ENCODE data around the gene MAD1L1.
"Not testable (repeated sequence)": the region's sequence is repeated elsewhere in the genome, so short reads cannot be mapped to it uniquely, and the experiment has no call there.

MAD1L1 gene

DNA sequence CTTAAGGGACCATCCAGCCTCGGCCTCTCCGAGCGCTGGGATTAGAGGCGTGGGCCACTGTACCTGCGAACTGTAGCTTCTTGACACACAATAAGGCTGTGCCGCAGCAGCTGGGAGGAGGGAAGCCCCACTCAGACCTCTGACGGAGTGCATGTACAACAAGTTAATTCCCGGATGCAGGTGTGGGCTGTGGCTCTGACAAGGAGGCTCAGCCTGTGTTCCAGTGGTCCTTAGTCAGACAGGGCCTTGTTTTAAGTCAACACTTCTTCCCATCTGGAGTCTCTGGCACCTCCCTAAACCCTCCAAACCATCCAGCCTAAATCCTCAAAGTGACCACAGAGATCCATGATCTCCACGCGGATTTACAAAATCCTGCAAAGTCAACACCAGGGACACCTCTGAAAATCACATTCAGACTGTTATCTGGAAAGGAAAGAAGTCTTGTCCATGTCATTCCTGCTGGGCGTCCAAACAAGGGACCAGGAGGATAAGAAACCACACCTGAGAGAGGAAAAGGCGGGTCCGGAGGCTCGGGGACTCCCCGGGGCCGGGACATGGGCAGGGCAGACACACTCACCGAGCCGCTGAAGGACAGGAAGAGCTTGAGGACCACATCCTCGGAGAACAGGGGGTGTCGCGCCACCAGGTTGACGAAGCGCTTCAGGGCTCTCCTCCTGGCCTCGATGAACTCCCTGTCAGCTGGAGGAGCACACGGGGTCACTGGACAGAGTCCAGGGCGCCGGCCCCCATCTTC is 38.7 kb upstream of the MAD1L1 start:
- Histone ChIP-seq H3K27me3 (ENCODE audit: insufficient read depth, low read length) (no peaks in the 10 kb centered on the region), H3K9me3 (ENCODE audit: insufficient read depth, low read depth, low read length) (no peaks in the 10 kb centered on the region), H3K4me1 (ENCODE audit: insufficient read depth, low read length) (peaks cover 12% of the 10 kb centered on the region; the same call in 1 of the 2 replicates), H3K27ac (ENCODE audit: low read length) (no peak overlapping the region), H3K36me3 (ENCODE audit: insufficient read depth, low read depth, low read length) (peaks cover 18% of the 10 kb centered on the region), H3K9ac (ENCODE audit: low read depth, low read length) (no peak overlapping the region), H3K4me3 (ENCODE audit: low read length) (no peak overlapping the region)

DNA sequence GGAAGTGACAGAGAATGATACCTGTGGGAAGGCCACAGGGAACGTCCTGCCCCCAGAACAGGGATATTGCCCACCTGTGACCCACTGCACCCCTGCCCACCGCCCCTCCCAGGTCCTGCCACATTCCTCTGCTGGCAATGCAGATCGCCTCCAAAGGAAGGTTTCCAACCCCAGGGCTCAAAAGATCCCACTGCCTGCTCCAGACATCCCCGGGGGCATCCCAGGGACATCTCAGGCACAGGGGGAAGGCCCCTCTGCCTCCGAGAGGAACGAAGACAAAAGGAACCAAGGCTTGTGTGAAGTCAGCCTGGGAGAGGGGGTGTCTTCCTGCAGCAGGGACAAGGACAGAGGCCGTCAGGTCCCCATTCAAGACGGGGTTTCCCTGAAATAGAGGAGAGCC is 37.8 kb upstream of the MAD1L1 start:
- H3K4me3 ChIP-seq (ENCODE audit: low read length), result no peak overlapping the region
- peaks cover 12% of the 10 kb centered on the region; the same call in 1 of the 2 replicates for H3K4me1 ChIP-seq (ENCODE audit: insufficient read depth, low read length)
- no peaks in the 10 kb centered on the region for H3K27me3 ChIP-seq (ENCODE audit: insufficient read depth, low read length)
- H3K27ac ChIP-seq (ENCODE audit: low read length), result peak overlapping the region; percentile 71
- peaks cover 18% of the 10 kb centered on the region for H3K36me3 ChIP-seq (ENCODE audit: insufficient read depth, low read depth, low read length)
- H3K9ac ChIP-seq (ENCODE audit: low read depth, low read length), result no peak overlapping the region
- H3K9me3 ChIP-seq (ENCODE audit: insufficient read depth, low read depth, low read length), result no peaks in the 10 kb centered on the region

- Histone ChIP-seq H3K4me1 (ENCODE audit: insufficient read depth, low read length) (peaks cover 12% of the 10 kb centered on the region; the same call in 1 of the 2 replicates), H3K9me3 (ENCODE audit: insufficient read depth, low read depth, low read length) (no peaks in the 10 kb centered on the region), H3K27ac (ENCODE audit: low read length) (peak overlapping the region; percentile 71), H3K9ac (ENCODE audit: low read depth, low read length) (peak overlapping the region; percentile 13; the same call in 1 of the 2 replicates), H3K36me3 (ENCODE audit: insufficient read depth, low read depth, low read length) (peaks cover 16% of the 10 kb centered on the region), H3K4me3 (ENCODE audit: low read length) (no peak overlapping the region), H3K27me3 (ENCODE audit: insufficient read depth, low read length) (no peaks in the 10 kb centered on the region)
Observed at GRCh38 chr7:2269991-2270460, 37.3 kb upstream of the MAD1L1 start.

- Histone ChIP-seq H3K27ac (ENCODE audit: low read length) (peak overlapping the region; percentile 49), H3K9ac (ENCODE audit: low read depth, low read length) (peak overlapping the region; percentile 13; the same call in 1 of the 2 replicates), H3K36me3 (ENCODE audit: insufficient read depth, low read depth, low read length) (peaks cover 12% of the 10 kb centered on the region), H3K4me1 (ENCODE audit: insufficient read depth, low read length) (peaks cover 12% of the 10 kb centered on the region; the same call in 1 of the 2 replicates), H3K4me3 (ENCODE audit: low read length) (peak overlapping the region; percentile 12; the same call in 1 of the 2 replicates)
- not testable (repeated sequence) for H3K9me3 ChIP-seq (ENCODE audit: insufficient read depth, low read depth, low read length); H3K27me3 ChIP-seq (ENCODE audit: insufficient read depth, low read length)
Observed at GRCh38 chr7:2269089-2269990, 36.6 kb upstream of the MAD1L1 start.

DNA sequence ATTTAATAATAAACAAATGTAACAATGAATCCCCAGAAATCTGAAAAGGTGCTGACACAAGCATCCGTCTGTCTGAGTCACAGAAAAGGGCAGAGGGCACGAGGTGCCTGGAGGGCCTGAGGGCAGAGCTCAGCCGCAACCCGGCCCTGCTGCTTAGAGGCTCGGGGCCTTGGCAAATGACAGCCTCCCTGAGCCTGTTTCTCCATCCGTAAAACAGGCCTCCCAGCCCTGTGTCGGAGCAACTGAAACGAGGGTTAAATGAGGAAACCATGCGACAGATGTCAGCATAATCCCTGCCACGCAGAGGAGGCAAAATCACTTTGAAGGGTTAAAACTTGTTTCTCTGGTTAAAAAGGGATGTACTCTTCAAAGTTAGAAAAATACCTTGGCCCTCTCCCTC is 34.2 kb upstream of the MAD1L1 start:
- no peak overlapping the region for H3K9ac ChIP-seq (ENCODE audit: low read depth, low read length)
- H3K36me3 ChIP-seq (ENCODE audit: insufficient read depth, low read depth, low read length), result peaks cover 24% of the 10 kb centered on the region
- H3K9me3 ChIP-seq (ENCODE audit: insufficient read depth, low read depth, low read length), result no peaks in the 10 kb centered on the region
- no peak overlapping the region for H3K27ac ChIP-seq (ENCODE audit: low read length)
- H3K27me3 ChIP-seq (ENCODE audit: insufficient read depth, low read length), result no peaks in the 10 kb centered on the region
- H3K4me1 ChIP-seq (ENCODE audit: insufficient read depth, low read length), result peaks cover 12% of the 10 kb centered on the region; the same call in 1 of the 2 replicates
- H3K4me3 ChIP-seq (ENCODE audit: low read length), result no peak overlapping the region; the same call in 1 of the 2 replicates

- no peaks in the 10 kb centered on the region for H3K4me1 ChIP-seq (ENCODE audit: insufficient read depth, low read length)
- no peak overlapping the region for H3K27ac ChIP-seq (ENCODE audit: low read length)
- H3K9ac ChIP-seq (ENCODE audit: low read depth, low read length), result no peak overlapping the region
- no peak overlapping the region for H3K4me3 ChIP-seq (ENCODE audit: low read length)
- peaks cover 18% of the 10 kb centered on the region for H3K36me3 ChIP-seq (ENCODE audit: insufficient read depth, low read depth, low read length)
- H3K27me3 ChIP-seq (ENCODE audit: insufficient read depth, low read length), result no peaks in the 10 kb centered on the region
- H3K9me3 ChIP-seq (ENCODE audit: insufficient read depth, low read depth, low read length), result no peaks in the 10 kb centered on the region
Observed at GRCh38 chr7:2264158-2264557, 31.4 kb upstream of the MAD1L1 start.

- Histone ChIP-seq H3K9ac (ENCODE audit: low read depth, low read length) (no peak overlapping the region), H3K9me3 (ENCODE audit: insufficient read depth, low read depth, low read length) (no peaks in the 10 kb centered on the region), H3K27me3 (ENCODE audit: insufficient read depth, low read length) (no peaks in the 10 kb centered on the region), H3K27ac (ENCODE audit: low read length) (no peak overlapping the region), H3K4me1 (ENCODE audit: insufficient read depth, low read length) (no peaks in the 10 kb centered on the region), H3K4me3 (ENCODE audit: low read length) (no peak overlapping the region), H3K36me3 (ENCODE audit: insufficient read depth, low read depth, low read length) (peaks cover 18% of the 10 kb centered on the region)
Observed at GRCh38 chr7:2263176-2263575, 30.4 kb upstream of the MAD1L1 start.

DNA sequence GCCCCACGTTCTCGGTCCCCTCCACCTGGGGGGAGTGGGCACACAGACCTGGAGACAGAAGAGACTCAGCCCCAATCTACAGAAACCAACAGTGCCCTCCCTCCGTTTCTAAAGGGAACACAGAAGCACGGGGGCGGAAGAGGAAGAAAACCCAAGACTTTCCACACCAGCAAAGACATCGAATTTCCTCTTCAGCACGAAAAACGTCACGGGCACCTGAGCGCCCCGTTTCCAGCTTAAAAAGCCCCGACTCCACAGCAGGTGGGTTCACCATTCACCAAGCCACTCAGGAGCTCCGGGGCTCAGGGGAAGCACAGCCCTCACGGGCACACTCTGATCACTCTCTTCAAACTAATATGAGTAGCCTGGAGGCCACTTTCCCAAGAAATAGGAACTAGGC is 28.9 kb upstream of the MAD1L1 start:
- Histone ChIP-seq H3K27ac (ENCODE audit: low read length) (no peak overlapping the region), H3K27me3 (ENCODE audit: insufficient read depth, low read length) (no peaks in the 10 kb centered on the region), H3K9ac (ENCODE audit: low read depth, low read length) (no peak overlapping the region), H3K36me3 (ENCODE audit: insufficient read depth, low read depth, low read length) (peaks cover 18% of the 10 kb centered on the region), H3K4me1 (ENCODE audit: insufficient read depth, low read length) (no peaks in the 10 kb centered on the region), H3K9me3 (ENCODE audit: insufficient read depth, low read depth, low read length) (no peaks in the 10 kb centered on the region), H3K4me3 (ENCODE audit: low read length) (no peak overlapping the region)

- Histone ChIP-seq H3K27ac (ENCODE audit: low read length) (no peak overlapping the region), H3K27me3 (ENCODE audit: insufficient read depth, low read length) (no peaks in the 10 kb centered on the region), H3K4me3 (ENCODE audit: low read length) (no peak overlapping the region), H3K9ac (ENCODE audit: low read depth, low read length) (no peak overlapping the region), H3K4me1 (ENCODE audit: insufficient read depth, low read length) (no peaks in the 10 kb centered on the region), H3K36me3 (ENCODE audit: insufficient read depth, low read depth, low read length) (peaks cover 18% of the 10 kb centered on the region), H3K9me3 (ENCODE audit: insufficient read depth, low read depth, low read length) (no peaks in the 10 kb centered on the region)
Observed at GRCh38 chr7:2260820-2261219, 28.1 kb upstream of the MAD1L1 start.

DNA sequence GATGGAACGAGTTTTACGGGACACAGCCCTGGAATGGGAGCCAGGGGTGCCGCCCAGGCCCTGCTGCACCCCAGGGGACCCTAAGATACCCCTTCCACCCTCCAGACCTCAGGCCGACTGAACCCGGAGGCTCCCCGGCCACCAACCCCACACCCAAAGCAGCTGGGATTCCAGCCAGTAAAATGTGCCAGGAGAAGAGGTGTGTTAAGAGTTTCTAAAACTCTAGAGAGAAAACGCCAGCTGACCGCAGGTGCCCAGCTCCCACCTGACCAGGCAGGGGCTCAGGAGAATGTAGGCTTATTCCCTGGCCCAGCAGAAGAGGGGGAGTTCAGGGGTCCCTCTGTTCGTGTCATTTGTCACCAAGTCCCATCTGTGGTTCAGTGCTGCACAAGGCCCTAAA is 26.7 kb upstream of the MAD1L1 start:
- Histone ChIP-seq H3K4me1 (ENCODE audit: insufficient read depth, low read length) (no peaks in the 10 kb centered on the region), H3K9me3 (ENCODE audit: insufficient read depth, low read depth, low read length) (no peaks in the 10 kb centered on the region), H3K27me3 (ENCODE audit: insufficient read depth, low read length) (no peaks in the 10 kb centered on the region), H3K9ac (ENCODE audit: low read depth, low read length) (no peak overlapping the region), H3K27ac (ENCODE audit: low read length) (no peak overlapping the region), H3K4me3 (ENCODE audit: low read length) (no peak overlapping the region), H3K36me3 (ENCODE audit: insufficient read depth, low read depth, low read length) (peaks cover 23% of the 10 kb centered on the region)

GRCh38 chr7:2258661-2259365 is 26.1 kb upstream of the MAD1L1 start:
- H3K27me3 ChIP-seq (ENCODE audit: insufficient read depth, low read length), result no peaks in the 10 kb centered on the region
- no peaks in the 10 kb centered on the region for H3K9me3 ChIP-seq (ENCODE audit: insufficient read depth, low read depth, low read length)
- no peak overlapping the region for H3K9ac ChIP-seq (ENCODE audit: low read depth, low read length)
- no peak overlapping the region for H3K4me3 ChIP-seq (ENCODE audit: low read length)
- peaks cover 16% of the 10 kb centered on the region for H3K36me3 ChIP-seq (ENCODE audit: insufficient read depth, low read depth, low read length)
- H3K27ac ChIP-seq (ENCODE audit: low read length), result no peak overlapping the region
- no peaks in the 10 kb centered on the region for H3K4me1 ChIP-seq (ENCODE audit: insufficient read depth, low read length)
